KMS-11 (cell line): ENCODE data around the gene PHACTR1.

Source experiments
- H2AFZ ChIP-seq: fragments of 200-600 bp; sonication (generic); 2 replicates; pipeline ENCODE4 v1.6.1; 2016; ENCODE audit warnings: antibody characterized with exemption, mixed run types, low read depth
- H3K27ac ChIP-seq: fragments of 200-600 bp; sonication (generic); 2 replicates; pipeline ENCODE4 v1.6.1; 2016; ENCODE audit warnings: mild to moderate bottlenecking, mixed run types
- H3K27me3 ChIP-seq: fragments of 200-600 bp; sonication (generic); 2 replicates; pipeline ENCODE4 v1.6.1; 2017; ENCODE audit warnings: mild to moderate bottlenecking, low read depth, mixed run types, moderate library complexity; ENCODE audit not compliant: insufficient read depth
- H3K36me3 ChIP-seq: fragments of 200-600 bp; sonication (generic); 2 replicates; pipeline ENCODE4 v1.6.1; 2017; ENCODE audit warnings: mild to moderate bottlenecking, mixed run types; ENCODE audit not compliant: insufficient read depth
- H3K4me1 ChIP-seq: fragments of 200-600 bp; sonication (generic); 2 replicates; pipeline ENCODE4 v1.6.1; 2016; ENCODE audit warnings: mild to moderate bottlenecking, low read depth, mixed run types; ENCODE audit not compliant: poor library complexity, severe bottlenecking
- H3K4me2 ChIP-seq: fragments of 200-600 bp; sonication (generic); 2 replicates; pipeline ENCODE4 v1.7.0; 2016; ENCODE audit warnings: mild to moderate bottlenecking, mixed run types
- H3K4me3 ChIP-seq: fragments of 200-600 bp; sonication (generic); IDR thresholded peaks from 2 replicates; pipeline ENCODE4 v1.6.1; 2017; ENCODE audit warnings: low read depth, low read length, mixed read lengths; ENCODE audit not compliant: insufficient read depth
- H3K79me2 ChIP-seq: fragments of 200-600 bp; sonication (generic); 2 replicates; pipeline ENCODE4 v1.6.1; 2016; ENCODE audit warnings: low read depth, mixed run types; ENCODE audit not compliant: insufficient read depth
- H3K9ac ChIP-seq: fragments of 200-600 bp; sonication (generic); 2 replicates; pipeline ENCODE4 v1.6.1; 2016; ENCODE audit warnings: mild to moderate bottlenecking, mixed run types
- H4K20me1 ChIP-seq: fragments of 200-600 bp; sonication (generic); 2 replicates; pipeline ENCODE4 v1.6.1; 2016; ENCODE audit warnings: mild to moderate bottlenecking, mixed run types; ENCODE audit not compliant: insufficient read depth
- CTCF ChIP-seq: fragments of 200-600 bp; sonication (generic); conservative IDR thresholded peaks from 2 replicates; pipeline ENCODE4 v1.6.1; 2017; ENCODE audit warnings: low read depth, mild to moderate bottlenecking, antibody characterized with exemption, low read length, moderate library complexity, mixed read lengths

Gene PHACTR1

GRCh38 chr6:12776291-12776690, 59.7 kb downstream of the PHACTR1 start:
- no peaks in the 10 kb centered on the region for H3K4me1 ChIP-seq
- no peak overlapping the region for H3K9ac ChIP-seq
- no peak overlapping the region for H3K27ac ChIP-seq
- no peak for TF ChIP-seq CTCF
- no peaks in the 10 kb centered on the region for H3K79me2 ChIP-seq
- no peak overlapping the region for H3K4me2 ChIP-seq
- no peak overlapping the region for H2AFZ ChIP-seq
- H3K36me3 ChIP-seq = no peaks in the 10 kb centered on the region
- no peaks in the 10 kb centered on the region for H4K20me1 ChIP-seq
- no peaks in the 10 kb centered on the region for H3K27me3 ChIP-seq
- no peak overlapping the region for H3K4me3 ChIP-seq

GRCh38 chr6:12779772-12780171, 63.2 kb downstream of the PHACTR1 start:
- Histone ChIP-seq H3K27ac (no peak overlapping the region), H3K79me2 (no peaks in the 10 kb centered on the region), H2AFZ (no peak overlapping the region), H3K4me2 (no peak overlapping the region), H3K9ac (no peak overlapping the region), H4K20me1 (no peaks in the 10 kb centered on the region), H3K4me3 (no peak overlapping the region), H3K36me3 (no peaks in the 10 kb centered on the region), H3K4me1 (no peaks in the 10 kb centered on the region), H3K27me3 (no peaks in the 10 kb centered on the region)
- no peak for TF ChIP-seq CTCF

GRCh38 chr6:12782136-12782535, 65.6 kb downstream of the PHACTR1 start:
- H4K20me1 ChIP-seq = no peaks in the 10 kb centered on the region
- no peaks in the 10 kb centered on the region for H3K79me2 ChIP-seq
- H3K27ac ChIP-seq = no peak overlapping the region
- no peak overlapping the region for H3K9ac ChIP-seq
- TF ChIP-seq CTCF = no peak
- no peak overlapping the region for H3K4me3 ChIP-seq
- H3K4me1 ChIP-seq = no peaks in the 10 kb centered on the region
- no peak overlapping the region for H3K4me2 ChIP-seq
- no peaks in the 10 kb centered on the region for H3K27me3 ChIP-seq
- H3K36me3 ChIP-seq = no peaks in the 10 kb centered on the region
- no peak overlapping the region for H2AFZ ChIP-seq

- H3K36me3 ChIP-seq = no peaks in the 10 kb centered on the region
- H3K27me3 ChIP-seq = no peaks in the 10 kb centered on the region
- H3K9ac ChIP-seq = no peak overlapping the region
- H3K79me2 ChIP-seq = no peaks in the 10 kb centered on the region
- no peak for TF ChIP-seq CTCF
- no peak overlapping the region for H3K27ac ChIP-seq
- no peaks in the 10 kb centered on the region for H4K20me1 ChIP-seq
- no peak overlapping the region for H3K4me2 ChIP-seq
- no peaks in the 10 kb centered on the region for H3K4me1 ChIP-seq
- H3K4me3 ChIP-seq = no peak overlapping the region
- H2AFZ ChIP-seq = no peak overlapping the region
Observed at GRCh38 chr6:12785301-12785700, 68.7 kb downstream of the PHACTR1 start.

GRCh38 chr6:12785921-12786320, 69.4 kb downstream of the PHACTR1 start:
- Histone ChIP-seq H3K27me3 (no peaks in the 10 kb centered on the region), H4K20me1 (no peaks in the 10 kb centered on the region), H3K79me2 (no peaks in the 10 kb centered on the region), H3K36me3 (no peaks in the 10 kb centered on the region), H3K27ac (no peak overlapping the region), H3K9ac (no peak overlapping the region), H3K4me1 (no peaks in the 10 kb centered on the region), H3K4me3 (no peak overlapping the region), H2AFZ (no peak overlapping the region), H3K4me2 (no peak overlapping the region)
- TF ChIP-seq CTCF = no peak
